HG03135 (cell line): ENCODE data around the gene HABP2.
A peak's percentile ranks its signal among the peaks of the same experiment; 100 is the strongest.

Experiments used
- ATAC-seq: cut with Tn5 transposase; IDR thresholded peaks from one replicate; pipeline ENCODE4 v1.9.1; 2021; ENCODE audit warnings: mild to moderate bottlenecking, moderate library complexity; ENCODE audit not compliant: unreplicated experiment

HABP2 gene

DNA sequence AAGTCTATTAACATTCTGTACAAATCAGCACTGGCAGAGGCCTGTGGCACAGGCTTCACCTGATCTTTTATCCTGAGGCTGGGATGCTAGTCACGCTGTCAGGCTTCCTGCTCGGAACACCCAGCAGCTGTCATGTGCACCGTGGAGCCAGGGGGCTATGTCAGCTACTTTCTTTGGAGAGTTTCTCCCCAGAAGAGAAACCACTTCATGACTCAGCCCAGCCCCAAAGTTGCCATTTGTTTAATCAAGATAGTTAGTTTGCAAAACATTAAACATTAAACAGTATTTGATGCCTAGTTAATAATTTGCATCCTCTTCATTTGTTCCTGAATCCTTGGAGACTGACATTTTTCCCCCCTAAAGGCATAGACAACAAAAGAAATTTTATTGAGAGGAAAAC lies at the start of gene HABP2:
Gene HABP2 (plus strand): TSS at position 353 of the 400 bp plus-strand sequence. CDS start 69 bp downstream, outside the sequence.
- ATAC-seq: no peak

DNA sequence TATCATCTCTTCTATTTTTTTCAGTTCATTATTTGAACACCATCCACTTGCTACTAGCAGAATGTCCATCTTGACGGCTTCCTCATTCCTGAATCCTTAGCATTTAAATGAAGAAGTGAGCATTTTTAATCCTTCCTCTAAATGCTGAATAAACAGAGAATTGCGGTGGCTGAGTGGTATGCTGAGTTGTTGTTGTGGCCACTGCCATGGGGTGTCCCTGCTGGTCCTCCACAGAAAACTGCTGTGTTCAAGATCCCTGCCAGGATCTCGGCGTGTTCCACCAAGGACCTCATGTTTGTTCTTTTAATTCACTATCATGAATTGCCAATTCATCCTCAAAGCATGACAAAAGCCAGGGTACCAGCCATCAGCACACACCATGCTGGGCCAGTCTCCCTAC lies 48.9 kb upstream of the HABP2 start:
- ATAC-seq: no peak

DNA sequence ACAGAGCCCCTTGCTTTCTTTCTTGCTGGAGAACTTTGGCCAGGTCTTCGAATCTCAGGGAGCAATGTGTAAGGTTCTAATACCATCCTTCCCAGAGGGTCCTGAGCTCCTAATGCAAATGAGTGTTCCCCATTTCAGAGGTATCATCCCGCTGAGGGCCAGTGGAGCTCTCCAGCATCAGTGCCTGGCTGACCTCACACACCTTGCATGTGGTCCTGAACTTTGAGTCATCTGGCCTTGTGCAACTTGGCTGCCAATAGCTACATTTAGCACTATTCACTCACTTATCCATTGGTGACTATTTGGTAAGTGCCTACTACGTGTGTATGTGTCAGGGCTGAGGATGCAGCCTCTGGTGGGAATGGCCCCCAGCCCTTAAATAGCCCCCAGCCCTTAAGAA lies 48.4 kb upstream of the HABP2 start:
- ATAC-seq: no peak

DNA sequence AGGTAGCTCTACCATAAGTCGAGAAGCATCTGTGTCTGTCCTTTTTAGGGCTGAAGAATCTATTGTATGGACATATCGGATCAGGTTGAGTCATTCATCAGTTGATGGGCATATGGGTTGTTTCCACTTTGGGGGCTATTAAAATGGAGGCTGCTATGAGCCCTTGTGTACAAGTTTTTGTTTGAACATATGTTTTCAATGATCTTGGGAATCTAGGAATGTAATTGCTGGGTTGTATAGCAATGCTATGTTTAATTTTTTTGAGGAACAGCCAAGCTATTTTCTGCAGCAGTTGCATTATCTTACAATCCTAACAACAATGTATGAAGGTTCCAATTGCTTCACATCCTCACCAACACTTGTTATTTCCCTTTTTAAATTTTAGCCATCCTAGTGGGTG lies 46.4 kb upstream of the HABP2 start:
- no peak for ATAC-seq

DNA sequence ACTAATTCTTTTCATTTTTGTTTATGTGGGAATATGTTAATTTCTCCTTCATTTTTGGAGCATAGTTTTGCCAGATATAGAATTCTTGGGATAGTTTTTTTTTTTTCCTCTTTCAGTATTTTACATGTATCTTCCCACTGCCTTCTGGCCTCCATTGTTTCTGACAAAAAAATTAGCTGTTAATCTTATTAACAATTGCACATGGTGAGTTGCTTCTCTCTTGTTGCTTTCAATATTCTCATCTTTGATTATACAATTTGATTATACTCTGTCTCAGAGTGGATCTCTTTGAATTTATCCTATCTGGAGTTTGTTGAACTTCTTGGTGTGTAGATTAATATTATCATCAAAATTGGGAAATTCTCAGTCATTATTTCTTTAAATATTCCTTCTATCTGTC lies 41.4 kb upstream of the HABP2 start:
- ATAC-seq: no peak

DNA sequence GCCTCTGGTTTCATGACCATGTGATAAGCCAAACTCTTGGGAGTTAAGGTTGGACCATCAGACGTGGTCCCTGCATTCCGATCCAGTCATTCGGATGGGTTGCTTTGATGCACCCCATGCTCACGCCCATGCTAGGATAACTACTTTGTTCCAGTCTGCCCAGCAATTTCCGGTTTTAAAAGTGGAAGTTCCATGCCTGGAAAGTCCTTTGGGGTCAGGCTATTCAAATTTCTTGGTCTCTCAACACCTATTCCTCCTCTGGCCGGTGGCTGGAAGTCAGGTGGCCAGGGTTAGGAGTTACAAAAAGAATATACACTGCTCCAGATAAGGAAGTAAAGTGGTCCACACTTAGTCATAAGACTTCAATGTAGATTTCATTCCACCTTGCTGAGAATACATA lies 37.7 kb upstream of the HABP2 start:
- no peak for ATAC-seq

DNA sequence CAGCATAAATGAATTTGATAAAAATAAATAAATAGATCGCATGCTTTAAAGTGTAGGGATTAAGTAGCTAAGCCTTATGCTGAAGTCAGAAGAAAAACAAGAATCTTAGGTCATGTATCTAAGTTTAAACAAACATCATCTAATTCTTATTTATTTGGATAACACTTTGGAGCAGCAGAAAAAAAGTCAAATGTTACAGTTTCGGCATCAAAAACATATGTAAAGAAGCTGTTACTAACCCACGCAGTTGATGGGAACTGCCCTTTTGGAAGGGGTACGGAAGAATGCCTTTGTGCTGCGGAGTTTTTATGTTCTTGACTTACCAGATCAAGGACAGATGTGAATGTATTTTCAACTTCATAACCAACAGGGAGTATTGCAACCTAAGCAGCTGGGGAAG lies 37.3 kb upstream of the HABP2 start:
- ATAC-seq: no peak

DNA sequence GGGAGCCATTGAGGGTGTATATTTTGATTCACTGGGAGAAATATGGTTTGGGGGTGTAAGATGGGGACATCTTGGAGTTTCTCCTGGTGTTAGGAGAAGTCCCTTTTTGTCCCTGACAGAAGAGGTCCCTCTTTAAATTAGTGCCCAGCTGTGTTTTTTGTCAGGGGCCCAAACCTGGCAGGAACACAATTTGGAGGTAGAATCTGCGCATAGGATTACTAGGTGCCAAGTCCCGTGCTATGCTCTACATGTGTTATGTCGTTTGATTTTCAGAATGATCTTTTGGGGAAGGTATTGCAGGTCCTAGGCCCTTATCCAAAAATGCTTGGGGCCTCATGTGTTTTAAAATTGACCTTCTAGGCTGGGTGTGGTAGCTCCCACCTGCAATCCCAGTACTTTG lies 36.8 kb upstream of the HABP2 start:
- no peak for ATAC-seq

DNA sequence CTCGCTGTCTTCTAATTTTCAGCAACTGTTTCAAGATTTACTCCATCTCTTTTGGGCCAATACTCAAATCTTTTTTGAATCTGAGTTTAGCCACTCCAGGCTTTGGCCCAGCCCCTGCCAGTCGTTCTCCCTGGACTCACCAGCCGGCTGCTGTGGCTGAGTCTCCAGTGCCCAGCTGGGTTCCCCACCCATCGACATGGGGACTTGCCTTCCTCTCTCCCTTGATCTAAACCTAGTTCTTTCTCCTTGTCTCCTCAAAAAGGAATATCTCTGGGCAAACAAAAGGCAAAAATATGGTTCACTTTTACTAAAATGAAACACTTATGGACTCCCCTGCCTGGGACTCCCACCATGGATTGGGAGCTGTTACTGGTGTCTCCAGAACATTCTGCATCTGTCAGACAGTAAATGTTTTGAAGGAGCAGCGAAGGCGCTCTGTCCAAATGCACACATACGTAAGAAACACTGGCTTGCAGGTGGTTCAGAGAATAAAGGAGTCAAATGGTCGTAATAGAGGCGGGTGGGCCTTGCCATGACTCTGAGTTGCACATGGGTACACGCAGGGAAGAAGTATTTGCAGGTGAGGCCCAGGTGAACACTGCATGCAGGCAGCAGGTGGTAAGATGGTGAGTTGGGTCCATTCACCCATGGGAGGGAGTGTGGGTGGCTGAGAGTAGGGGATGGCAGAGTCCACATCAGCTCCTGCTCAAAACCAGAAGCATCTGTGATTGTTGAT lies 35.5 kb upstream of the HABP2 start:
- no peak for ATAC-seq

DNA sequence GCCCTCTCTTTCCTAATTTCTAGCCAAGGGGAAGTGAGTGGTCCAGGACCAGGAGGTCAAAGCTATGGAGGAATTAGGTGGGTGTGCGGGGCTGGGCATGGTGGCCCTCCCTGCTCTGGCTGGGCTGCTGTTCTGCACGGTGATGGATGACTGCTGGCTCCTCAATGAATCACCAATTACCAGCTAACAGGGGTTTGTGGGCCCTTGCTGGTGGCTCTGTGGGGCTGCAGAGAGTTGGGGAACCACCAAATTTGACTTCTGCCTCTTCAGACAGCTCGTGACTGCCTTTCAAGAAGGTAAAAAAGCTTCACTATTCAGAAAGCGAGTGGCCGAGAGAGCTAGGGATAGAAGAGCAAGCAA lies 35.0 kb upstream of the HABP2 start:
- ATAC-seq: no peak

DNA sequence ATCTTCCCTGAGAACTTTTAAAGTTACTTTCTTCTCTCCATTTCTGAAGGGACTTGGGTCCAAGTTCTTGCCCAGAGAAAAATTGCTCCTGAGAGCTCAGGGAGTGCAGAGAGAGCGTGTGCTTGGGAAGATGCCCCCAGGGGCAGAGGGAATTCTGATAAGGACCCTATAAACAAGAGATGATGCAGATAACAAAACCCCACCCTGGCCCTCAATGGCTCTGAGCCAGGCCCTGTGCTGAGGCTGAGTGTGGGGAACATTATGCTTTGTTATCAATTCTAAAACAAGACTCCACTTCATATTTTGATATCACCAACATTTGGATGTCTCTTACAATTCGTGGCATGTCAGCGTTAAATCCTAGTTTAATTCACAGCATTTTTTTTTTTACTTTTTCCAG lies 34.4 kb upstream of the HABP2 start:
- ATAC-seq: no peak

DNA sequence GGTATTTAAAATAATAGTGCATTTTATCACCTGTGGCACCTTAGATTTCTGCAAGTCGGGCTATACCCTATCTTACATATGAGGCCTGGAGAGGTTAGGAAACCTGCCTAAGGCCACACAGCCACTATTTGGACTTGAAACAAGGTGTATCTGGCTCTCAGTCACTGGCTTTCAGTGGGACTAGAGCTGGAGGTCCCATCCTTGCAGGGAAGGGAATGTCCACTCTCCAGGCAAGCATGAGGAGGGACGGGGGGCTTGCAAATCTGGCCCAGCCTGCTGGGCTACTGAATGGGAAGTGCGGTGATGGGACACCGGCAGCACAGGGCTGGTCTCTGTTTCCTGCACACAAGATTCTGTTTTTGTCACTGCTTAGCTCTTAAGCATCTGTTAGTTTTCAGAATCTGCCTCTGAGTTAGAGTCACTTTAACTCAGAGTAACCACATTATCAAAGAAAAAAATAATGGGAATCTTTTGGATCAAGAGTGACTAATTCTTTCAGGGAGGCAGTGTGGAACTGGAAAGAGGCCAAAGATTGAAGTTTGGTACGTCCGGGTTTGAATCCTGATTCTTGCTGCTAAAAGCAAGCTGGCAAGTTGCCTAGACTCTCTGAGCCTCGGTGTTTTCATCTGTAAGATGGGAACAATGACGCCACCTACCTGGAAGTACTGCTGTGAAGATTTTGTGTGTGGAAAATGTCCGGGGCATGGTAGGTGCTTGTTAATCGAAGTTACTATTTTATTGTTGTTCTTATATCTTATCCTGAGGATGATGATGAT lies 33.8 kb upstream of the HABP2 start:
- no peak for ATAC-seq

DNA sequence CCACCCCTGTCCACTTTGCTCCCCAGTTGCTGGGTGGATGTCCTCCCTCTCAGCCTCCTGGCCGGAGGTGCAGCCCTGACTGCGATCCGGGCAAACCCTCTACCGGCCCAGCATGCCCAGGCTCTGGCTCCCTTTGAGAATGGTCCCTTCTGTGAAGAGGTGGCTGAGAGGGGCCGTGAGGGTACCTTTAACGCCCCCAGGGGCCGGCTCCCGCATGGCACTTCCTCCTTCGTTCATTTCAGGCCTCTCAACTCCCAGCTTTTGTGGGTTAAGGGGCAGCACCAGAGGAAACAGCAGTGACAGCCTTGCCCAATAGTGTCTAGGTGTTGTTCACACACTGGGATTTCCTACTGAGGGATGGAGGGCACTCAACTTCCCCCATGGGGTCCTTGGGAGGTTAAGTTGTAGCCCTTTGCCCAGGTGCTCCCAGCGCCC lies 33.2 kb upstream of the HABP2 start:
- no peak for ATAC-seq

DNA sequence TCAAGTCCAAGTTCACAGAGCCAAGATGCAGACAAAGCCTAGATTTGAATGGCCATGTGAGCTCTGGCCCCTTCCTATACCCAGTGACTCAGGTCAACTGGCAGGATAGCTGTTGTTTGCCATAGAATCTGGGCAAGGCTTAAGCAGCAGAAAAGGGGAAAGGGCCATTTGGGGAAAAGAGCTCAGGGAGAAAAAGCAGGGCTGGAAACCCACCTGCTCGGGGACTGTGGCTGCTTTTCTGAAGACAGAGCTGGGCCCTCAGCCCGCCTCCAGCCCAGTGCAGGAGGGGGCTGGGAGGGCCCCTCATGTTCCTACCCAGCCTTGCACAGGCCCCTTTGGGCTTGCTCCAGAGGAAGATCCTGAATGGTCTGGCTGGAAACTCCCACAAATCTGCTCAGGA lies 32.6 kb upstream of the HABP2 start:
- no peak for ATAC-seq

DNA sequence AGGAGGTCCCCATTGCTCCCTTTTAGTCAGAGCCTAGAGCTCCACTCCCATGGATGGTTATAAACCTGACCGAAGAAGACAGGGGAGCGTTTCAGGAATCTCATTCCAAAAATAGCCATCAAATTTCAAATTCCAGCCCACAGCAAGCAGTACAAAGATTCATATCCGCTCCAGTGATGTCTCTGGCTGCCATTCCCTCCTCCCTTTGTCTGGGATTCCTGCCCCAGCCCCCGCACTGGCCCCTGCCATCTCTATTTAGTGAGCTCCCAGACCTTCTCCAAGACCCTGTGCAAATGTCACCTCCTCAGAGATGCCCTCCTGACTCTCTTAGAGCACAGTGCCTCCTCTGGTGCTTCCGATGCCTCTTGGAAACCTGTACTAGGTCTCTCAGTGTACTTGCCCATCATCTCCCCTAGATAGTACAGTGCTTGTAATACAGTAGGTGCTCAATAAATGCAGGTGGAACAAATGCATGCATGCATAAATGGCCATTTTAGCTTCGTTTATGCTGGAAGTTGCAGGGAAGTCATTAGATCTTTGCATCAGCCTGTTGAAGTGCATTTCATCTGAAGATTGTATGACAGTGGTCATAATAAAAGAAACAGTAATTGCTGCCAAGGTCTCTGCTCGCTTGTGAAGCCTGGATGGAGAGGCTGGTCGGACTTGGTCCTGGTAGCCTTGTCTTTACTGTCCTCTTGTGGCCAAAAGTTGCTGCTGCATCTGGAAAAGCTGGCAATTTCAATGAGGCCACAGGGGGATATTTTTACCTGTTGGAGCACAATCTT lies 32.0 kb upstream of the HABP2 start:
- peak; percentile 80 for ATAC-seq

DNA sequence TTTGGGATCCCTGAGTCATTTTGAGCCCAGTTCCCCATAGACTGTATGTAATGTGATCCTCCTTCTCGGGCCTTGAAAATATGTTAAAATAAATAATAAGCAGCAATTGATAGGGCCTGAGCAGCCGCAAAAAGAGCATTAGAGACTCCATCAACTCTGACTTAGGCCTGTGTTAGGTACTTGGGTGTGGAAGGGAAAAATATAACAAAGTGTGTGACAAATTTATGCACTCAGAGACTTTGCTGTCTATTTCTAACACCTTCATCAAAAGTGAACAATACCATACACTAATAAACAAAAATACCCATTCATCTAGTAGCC lies 31.4 kb upstream of the HABP2 start:
- ATAC-seq: no peak

DNA sequence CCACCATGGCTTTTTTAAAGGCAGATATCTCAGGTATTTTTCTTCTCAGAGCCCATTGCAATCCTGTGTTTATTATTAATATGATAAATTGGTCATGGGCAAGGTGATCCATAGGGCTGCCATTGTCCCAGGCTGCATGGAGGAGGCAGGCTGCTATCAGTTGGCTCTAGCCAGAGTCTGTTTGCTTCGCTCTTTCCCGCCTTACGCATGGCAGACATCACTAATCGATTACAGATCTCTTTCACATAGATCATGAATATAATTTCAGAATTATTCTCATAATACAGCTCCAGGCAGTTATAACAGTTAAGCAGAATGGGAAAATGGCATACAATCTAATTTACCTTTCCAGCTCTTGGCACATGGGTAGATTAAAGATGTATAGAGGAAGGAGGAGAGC lies 30.4 kb upstream of the HABP2 start:
- no peak for ATAC-seq

DNA sequence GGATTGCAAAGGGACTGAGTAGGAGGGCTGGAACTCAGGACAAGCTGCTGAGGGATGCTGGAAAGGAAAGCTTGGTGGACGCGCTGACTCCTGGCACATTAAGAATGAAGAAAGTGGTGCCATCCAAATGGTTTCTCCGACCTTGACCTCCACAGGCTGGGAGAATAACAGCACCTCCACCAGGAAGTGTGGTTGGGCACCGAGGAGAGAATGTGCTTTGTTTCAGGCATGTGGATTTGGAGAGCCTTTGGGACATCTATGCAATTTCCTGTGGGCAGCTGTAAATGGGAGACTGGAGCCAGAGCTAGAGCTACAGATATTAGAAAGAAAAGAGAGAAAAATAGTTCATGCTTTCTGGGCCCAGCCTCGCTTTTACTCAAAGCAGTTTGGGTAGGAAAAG lies 29.8 kb upstream of the HABP2 start:
- no peak for ATAC-seq

DNA sequence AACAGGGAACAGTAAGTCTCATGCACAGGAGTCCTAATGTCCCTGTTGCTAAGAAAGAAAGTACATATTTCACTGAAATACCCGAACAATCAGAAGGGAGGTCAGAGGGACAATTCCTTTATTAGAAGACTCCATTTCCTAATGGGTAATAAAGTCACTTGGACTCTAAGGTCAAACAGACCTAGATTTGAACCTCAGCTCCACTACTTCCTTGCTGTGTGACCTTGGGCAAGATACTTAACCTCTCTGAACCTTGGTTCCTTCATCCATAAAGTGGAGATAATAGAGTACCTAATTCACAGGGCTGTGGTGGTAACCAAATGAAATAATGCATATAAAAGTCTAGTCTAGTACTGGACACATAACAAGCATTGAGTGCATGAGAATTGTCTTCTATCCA lies 29.2 kb upstream of the HABP2 start:
- no peak for ATAC-seq

DNA sequence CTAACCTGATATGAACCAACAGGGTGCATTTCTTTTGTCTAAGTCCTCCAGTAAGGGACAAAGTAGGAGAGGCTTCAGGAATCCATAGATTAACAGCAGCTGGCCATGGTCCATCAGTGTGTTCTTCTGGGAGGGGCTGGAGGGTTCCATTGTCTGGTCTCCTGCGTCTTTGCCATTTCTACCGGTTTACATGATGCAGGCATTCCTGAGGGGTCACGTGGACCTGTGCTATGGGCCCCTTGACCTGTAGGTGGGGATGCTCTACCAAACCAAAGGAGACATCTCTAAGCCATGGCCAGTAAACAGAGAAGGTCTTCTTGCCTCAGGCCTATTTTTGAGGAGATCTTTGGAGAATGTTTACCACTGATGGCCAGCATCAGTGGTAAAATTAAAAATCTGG lies 28.7 kb upstream of the HABP2 start:
- no peak for ATAC-seq

DNA sequence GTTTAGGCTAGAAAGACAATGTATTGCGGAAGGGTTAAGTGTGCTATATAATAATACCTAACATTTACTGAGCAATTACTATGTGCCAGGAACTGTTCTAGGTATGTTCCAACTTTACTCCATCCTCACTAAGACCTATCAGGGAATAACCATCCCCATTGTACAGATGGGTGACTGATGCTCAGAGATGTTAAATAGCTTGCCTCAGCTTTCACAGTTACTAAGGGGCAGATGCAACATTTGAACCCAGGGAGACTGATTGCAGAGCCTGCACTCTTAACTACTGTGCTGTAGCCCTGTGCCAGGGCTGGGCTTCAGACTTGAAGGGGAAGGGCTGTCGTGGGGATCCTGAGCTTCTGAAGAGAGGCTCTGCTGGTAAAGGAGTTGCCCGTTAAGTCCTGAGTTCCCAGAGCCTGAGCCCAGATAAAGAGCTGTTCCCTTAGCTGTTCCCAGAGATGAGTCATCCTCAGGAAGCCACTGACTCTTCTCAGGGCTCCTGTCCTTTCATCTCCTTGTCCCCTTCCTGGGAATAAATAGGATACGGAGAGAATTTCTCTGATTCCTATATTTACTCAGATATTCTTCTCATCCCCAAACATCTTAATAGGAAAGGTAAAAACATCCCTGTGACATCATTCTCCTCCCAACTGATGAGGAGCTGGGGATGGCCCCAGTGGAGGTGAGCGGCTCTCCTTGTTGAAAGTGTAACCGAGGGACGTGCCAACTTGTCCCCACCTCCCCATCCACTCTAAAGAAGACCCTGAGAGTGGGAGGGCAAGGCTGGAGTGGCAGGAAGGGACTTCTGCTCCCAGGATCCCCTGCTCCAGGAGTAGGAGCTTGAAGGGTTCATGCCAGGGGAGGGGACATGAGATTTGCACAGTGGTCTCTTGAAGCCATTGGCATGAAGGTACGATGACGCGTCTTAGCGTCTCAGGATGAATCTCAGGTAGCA lies 28.0 kb upstream of the HABP2 start:
- no peak for ATAC-seq
